Nucleus accumbens (tissue), 56 donors: ENCODE data around the gene FARS2.

Source experiments
- DNase-seq, 56 donors: peaks; one replicate each; lab custom pipeline; 2025; lab: John Stamatoyannopoulos, UW

Gene FARS2

DNA sequence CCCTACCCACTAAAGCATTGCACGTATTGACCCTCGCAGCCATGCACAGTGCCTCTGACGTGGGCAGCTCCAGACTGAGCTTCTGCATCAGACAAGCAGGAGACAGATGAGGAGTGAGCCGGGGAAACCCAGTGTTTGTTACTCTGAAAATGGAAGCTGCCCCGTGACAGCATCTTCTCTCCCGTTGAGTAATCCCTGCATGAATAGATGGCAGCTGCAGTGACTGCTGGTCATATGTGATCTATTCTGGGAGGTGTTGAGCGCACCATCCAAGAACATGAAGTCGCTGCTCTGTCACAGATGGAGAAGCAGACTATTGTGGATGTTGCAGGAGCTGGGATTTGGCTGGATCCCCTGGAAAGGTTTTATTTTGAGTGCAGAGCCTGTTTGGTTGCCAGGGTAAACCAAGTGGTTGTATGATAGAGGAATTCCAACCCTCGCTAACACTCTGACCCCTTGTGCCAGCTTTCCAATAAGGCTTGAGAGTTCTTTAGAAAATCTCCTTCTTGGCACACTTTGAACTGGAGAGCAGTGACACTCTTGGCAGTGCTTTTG, 503.2 kb downstream of the FARS2 start:
- DNase-seq, result peak in 29 of 56 donors; percentile 4 to 54 (median 30)

DNA sequence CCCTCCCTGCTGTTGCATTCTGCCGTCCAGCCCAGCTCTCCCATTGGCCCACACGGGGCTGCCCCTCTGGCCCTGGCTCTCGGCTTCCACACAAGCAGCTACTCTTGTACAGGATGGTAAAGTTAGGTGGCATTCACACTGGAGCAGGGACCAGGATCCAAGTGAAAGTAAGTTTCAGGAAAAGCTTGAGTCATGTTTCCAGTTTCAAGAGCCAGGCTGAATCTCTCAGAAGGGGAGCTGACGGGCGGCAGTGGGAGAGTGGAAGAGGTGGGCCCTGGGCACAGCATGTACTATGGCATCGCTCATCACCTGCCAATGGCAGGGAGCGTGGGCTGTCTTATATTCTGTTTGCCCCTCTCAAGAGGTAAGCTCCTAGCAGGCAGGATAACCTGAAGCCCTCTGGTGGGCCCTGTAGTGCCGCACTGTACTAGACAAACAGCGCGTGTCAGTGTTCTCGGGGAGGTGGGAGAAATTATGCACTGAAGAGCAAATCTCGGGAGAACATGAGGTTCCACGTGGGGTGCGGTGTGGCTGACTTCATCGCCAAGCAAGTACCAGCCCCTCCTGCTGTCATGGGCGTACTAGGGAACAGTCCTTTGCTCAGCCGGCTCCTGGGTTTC, 503.9 kb downstream of the FARS2 start:
- DNase-seq, result peak in 9 of 56 donors; percentile 6 to 35 (median 24)

DNA sequence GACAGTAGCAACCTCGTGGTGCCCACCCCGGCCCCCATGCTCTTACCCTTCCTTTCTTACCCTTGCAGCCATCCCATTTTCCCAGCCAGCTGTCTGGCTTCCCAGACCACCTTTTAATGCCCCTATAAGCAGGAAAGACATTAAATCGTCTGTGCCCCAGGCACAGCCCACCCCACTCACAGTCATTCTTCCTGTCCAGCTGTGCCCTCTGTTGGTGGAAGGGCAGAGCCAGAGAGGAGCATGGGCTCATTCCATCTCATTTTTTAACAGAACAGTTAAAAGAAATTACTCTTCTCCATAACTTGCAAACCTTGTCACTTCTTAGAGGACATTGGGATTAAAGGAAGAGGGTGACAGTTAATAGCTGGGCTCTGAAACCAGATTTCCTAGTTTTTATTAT, 504.9 kb downstream of the FARS2 start:
- DNase-seq, result no peak

DNA sequence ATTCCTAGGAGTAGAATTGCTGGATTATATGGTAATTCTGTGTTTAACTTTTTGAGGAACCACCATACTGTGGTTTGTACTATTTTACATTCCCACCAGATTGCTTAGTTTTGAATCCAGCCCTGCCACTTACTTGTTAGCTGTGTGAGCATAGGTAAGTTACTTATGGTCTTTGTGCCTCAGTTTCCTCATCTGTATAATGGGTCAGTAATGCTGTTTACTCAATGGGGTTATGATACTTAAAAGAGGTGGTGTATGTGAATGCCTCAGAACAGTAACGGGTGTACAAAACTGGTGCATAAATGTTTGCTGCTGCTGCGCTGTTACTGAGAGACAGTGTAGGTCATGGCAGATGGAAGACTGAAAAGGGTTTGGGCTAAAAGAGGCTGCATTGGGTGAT, 506.2 kb downstream of the FARS2 start:
- DNase-seq, result no peak

DNA sequence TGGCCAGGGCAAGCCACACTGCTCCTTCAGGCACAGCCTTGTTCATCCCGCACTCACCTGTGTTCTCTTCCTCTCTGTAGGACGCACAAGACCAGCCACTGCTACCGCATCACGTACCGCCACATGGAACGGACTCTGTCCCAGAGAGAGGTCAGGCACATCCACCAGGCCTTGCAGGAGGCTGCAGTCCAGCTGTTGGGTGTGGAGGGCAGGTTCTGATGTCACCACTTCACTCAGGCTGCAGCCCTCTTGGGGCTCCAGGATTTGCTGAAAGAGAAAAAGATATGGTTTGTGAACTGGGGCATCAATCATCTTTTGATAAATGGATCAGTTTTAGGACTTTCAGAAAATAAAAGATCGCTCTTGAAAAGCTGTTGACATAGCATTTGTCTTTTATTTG, 509.9 kb downstream of the FARS2 start:
- DNase-seq, result no peak

DNA sequence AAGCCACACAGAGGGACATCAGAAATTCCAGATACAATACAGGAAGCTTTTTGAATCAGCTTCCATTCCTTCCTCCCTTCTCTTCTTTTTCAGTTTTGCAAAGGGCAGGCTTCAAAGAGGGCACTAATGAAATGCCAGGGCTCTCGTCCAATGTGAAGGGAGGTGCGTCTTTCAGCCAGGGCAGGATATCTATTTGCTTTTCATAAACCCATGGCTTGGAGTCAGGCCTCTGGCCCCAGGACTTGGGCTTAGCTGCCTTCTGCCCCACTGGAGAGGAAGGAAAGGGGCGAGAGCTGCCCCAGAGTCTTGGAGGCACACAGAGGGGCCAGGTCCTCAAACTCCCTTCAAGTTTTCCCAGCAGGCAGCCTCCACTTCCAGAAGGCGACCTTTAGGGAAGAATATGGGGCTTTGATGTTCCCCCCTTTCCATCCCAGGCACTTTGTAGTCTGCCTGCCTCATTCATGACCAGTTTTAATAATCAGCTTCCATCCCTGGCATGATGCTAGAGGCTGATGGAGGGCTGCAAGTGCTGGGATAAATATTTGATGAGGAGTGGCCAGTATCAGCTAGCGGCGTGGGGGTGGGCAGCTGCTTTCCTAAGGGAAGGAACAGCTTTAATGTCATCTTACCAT, 510.6 kb downstream of the FARS2 start:
- DNase-seq, result no peak

DNA sequence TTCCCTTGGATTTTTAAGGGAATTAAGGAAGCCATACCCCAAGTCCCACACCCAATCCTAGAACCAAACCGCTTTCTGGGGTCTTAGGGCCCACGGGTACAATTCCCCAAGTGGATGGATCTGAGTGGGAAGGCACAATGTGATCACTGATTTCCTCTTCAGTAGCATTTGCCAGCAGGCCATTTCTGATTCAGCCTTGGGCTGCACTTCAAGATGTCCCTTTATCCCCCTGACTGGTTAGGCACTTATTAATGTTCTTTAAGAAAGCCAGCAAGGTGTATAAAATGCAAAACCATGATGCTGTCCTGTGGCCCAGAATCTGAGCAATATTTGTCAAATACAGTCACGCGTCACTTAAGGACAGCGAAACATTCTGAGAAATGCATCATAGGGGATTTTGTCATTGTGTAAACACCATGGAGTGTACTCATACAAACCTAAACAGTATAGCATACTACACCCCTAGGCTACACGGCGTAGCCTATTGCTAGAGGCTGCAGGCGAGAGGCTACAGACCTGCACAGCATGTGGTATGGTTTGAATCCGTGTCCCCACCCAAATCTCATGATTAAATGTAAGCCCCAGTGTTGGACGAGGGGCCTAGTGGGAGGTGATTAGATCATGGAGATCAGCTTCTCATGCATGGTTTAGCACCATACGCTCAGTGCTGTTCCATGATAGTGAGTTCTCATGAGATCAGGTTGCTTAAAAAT, 511.3 kb downstream of the FARS2 start:
- no peak for DNase-seq

DNA sequence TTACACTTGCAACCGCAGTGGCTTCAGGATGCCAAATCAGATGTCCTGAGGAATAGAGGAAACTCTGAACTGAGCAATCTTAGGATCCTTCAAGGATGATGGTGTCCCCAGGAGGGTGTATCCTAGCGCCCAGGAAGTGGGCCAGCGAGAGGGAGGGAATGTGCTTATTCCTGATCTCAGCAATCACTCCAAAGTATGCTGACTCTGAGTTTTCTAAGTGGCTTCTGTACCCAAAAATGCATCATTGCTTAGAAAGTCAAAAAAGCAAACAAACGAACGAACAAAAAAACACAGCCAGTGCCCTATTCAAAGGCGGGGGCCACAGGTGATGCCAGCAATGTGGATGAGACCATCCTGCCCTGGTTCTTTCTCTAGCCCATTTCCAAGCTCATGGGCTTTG, 514.8 kb downstream of the FARS2 start:
- DNase-seq, result no peak

DNA sequence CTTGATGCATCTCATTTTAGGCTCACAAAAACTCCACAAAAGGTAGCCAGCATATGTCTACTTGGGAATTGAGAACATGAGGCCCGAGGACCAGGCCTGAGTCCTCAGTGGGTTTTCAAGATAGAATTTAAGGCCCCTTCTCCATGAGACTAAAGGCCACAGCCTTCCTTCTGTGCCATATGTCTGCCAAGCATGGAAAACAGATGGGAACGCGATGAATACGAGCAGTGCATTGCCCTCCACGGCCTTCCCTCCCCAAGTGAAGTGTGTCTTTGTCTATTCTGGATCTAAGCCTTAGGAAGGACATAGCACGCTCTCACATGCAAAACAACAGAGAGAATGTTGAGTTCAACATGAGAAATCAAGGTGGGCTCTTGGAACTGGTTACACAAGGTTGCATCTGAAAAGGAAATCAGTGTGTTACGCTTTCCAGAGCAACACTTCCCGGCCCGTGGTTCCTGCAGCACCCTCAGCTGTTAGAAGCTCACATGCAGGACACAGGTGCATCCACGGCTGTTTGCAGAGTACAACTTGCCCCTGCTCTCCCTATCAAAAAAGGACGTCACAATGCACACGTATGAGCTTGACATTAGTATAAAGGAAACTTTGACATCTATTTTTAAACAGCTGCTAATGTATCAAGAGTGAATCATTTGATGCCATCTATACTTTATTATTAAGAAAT, 515.5 kb downstream of the FARS2 start:
- DNase-seq, result no peak

DNA sequence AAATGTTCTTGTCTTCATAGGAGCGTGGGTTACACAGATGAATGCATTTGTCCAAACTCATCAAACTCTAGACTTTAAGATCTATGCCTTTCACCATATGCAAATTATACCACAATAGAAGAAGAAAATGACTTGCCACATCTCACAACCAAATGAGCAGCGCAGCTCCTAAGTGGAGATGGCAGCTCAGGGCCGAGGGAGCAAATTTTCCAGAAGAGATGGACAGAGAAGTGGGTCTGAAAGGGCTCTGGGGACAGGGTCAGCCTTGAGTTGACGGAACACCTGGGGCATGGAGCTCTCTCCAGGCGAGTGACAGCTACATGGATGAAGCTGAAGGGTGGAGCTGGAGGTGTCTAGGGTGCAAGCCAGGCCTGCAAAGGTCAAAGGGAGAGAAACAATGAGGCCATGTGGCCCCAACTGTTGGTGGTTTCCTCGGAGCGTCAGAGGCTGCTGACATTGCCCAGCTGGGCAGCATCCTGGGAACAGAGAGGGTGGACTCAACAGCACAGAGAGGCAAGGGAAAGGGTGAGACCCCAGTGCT, 517.1 kb downstream of the FARS2 start:
- DNase-seq, result no peak

DNA sequence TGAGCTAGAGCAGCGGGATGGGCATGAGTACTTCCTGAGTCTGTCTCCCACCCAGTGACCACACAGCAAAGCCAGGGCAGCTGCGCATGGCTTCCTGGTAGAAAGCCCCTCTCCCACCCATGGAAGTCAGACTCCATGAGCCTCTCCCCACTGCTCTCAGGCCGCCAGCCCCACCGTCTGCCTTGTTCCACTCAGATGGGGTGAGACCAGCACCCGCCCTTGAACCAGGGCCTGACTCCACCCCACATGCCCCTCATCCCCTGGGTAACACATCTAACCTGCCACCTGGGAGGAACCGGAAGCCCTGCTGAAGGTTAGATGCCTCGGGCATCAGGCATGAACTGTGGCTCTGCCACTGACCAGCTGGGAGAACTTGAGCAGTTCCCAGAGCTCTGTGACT, 517.6 kb downstream of the FARS2 start:
- DNase-seq, result no peak

DNA sequence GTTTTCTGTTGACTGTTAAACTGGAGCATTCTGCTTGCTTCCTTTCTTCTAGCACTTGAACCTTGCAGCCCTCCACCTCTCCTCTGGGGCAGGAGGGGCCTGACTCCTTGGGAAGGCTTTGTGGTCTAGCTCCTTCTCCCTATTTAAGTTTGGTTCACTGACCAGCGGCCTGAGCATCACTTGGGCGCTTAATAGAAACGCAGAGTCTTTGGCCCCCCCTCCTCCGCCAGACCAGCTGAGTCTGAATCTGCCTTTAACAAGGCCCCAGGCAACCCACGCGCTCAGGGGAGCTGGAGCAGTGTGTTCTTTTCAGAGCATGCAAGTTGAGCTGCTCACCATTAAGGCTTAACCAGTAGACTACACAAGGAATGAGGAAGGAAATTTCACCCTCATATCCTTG, 519.7 kb downstream of the FARS2 start:
- DNase-seq, result no peak

DNA sequence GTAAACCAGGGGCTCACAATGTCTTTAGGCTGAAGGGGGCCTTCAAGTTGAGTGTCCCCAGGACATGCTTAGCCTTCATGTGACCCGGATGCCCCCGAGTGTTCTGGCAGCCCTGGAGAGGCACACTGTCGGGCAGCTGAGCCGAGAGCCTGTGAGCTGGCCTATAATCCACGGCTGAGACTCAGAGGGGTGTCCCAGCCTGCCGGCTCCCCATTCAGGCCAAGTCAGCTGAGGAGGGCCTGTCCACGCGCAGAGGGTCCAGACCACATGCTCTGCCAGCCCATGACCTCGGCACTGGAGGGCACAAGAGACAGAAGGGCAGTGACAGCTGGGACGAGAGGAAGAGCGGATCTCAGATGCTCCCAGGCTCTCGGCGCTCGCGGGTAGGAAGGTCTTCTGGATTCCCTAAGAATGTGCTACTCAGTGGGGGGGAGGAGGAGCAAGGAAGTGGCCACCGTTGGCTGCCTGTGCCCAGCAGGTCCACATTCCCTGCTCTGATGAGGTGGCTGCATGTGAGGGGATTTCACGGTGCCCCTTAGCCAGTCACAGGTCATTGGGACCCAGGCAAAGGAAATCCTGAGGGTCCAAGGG, 520.7 kb downstream of the FARS2 start:
- DNase-seq, result no peak

DNA sequence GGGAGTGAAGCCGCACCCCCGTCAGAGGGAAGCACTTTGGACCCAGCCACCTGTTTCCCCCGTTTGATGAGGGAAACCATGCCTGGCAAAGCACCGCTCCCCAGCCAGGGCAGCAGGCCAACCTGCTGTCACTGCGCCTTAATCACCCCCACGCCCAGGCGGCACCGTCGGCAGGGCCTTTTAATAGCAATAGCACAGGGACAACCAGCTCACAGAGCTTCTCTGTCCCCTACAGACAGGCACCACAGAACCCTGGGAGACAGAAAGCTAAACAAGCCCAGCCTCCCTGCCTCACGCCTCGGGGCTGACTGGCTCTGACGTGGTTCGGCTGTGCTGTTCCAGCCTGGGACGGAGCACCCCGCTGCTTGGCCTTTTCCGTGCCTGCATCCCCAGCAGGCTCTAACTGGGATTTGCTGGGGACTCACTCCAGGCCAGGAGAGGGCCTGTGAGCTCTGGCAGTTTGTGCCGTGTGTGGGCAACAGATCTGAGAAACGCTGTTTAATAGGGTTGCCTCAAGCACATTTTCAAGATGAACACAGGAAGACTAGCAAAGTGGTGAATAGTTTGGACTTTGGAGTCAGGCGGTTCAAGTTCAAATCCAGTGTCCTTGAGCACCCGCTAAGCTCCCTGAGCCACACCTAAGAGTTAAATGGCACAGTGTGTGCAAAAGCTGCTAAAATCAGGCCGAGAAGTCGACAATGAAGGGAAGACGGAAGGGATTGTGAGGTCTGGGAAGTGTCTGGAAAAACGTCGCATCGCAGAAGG, 521.7 kb downstream of the FARS2 start:
- peak in 20 of 56 donors; percentile 4 to 55 (median 18) for DNase-seq

DNA sequence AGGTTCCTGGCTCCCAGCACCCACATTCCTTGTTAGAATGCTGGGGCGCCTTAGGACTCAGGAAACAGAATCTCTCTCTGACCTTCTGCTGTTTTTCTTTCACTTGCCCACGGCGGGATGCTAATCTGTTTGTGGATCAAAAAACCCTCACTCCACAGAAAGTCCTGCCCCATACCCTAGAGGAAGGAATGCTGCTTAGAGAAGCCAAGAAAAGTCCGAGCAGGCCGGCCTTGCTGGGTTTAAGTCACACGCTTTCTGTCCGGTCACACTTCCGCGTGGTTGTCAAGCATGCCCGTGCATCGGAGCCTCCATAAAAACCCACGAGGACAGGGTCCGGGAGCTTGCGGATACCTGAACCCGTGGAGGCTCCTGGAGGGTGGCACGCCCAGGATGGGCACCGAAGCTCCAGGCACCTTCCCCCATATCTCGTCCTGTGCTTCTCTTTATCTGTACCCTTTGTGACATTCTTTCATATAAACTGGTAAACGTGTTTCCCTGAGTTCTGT, 522.3 kb downstream of the FARS2 start:
- DNase-seq, result no peak

DNA sequence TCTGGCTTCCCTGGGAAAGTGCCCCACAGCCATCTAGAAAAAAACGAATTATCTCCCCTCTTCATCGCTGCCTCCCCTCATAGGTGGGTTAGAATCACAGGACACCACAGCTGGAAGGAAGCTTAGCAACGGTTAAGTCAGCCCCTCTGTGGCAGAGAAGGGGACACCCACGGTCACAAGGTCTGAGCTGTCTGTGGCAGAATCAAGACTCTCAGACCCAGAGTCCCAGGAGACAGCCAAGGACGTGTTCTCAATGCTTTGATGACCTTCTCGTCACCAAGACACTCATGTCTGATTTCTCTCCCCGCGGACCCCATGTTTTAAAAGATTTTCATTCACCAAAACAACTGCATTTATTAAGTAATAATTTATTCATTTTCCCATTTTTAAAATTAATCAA, 523.9 kb downstream of the FARS2 start:
- no peak for DNase-seq

DNA sequence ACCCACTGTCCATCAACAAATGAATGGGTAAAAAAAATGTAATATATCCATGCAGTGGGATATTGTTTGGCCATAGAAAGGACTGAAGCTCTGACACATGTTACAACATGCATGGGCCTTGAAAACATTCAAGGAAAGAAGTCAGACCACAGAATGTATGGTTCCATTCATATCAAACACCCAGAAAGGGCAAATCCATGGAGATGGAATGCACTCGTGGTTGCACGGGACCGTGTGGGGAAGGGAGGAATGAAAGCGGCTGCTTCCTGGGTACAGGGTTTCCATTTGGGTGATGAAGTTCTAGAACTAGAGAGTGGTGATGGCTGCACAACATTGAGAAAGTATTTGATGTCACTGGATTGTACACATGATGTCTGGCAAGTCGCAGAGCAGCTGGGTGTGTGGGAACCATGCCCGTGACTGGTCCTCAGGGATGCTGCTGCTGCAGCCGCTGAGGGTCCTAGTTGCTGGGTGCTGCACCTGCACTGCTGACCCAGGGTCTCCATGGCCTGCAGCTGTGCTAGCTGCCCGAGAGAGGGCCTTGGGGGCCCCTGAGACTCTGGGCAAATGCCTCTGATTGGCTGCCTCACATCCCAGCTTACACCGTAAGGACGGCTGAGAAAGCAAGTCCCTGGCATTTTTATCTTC, 525.1 kb downstream of the FARS2 start:
- DNase-seq, result no peak

DNA sequence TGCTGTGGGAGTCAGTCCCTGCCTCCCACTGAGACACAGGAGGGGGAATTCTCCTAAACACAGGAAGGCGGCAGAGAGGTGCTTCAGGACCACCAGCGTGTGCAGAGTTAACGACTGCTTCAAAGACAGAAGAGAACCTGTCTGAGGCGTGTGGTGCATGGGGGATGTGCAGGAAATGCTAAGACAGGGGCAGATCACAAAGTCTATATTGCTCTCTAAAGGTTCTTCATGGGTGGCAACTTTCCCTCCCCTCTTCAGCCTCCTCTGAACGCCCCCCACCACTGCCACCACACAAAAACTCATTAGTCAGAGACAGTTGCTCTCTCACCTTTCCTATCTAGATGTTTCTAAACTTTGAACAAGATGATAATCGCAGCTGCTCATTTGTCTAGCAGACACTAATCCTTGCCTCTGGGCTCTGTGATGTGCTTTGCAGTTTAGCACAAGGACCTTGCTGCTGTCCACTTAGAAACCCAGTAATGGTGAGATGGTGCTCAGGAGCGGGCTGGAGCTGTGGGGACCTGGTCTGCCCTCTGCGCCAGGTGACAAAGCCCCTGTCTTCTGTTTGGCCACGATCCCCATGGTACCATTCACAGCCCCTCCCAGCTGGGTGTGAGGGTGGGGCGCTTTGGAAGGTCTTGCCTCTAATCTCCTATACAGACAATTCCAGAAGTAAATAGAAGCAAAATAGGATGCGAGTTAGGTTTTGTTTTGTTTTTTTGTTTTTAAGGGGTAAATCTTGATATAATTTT, 525.8 kb downstream of the FARS2 start:
- DNase-seq, result no peak
